Neuronal stem cell (in vitro differentiated cells): ENCODE data around the gene OR10H5.
"Not testable (repeated sequence)": the region's sequence is repeated elsewhere in the genome, so short reads cannot be mapped to it uniquely, and the experiment has no call there.

Source experiments
- DNase-seq: peaks from one replicate; pipeline ENCODE4 v3.0.0-alpha.2; 2013; ENCODE audit warnings: low spot score
- H2AFZ ChIP-seq: one replicate; pipeline ENCODE4 v1.6.1; 2013; ENCODE audit warnings: mild to moderate bottlenecking, low read length, inconsistent platforms
- H2AK5ac ChIP-seq: 2 replicates; pipeline ENCODE4 v1.6.1; 2013; ENCODE audit warnings: low read depth, mild to moderate bottlenecking, inconsistent platforms, low read length, moderate library complexity, mixed read lengths
- H2BK120ac ChIP-seq: 2 replicates; pipeline ENCODE4 v1.6.1; 2013; ENCODE audit warnings: low read depth, mild to moderate bottlenecking, inconsistent platforms, low read length, moderate library complexity, mixed read lengths
- H2BK12ac ChIP-seq: one replicate; pipeline ENCODE4 v1.6.1; 2013; ENCODE audit warnings: low read length, inconsistent platforms
- H2BK15ac ChIP-seq: 2 replicates; pipeline ENCODE4 v1.6.1; 2013; ENCODE audit warnings: mild to moderate bottlenecking, low read length, inconsistent platforms, mixed read lengths
- H2BK5ac ChIP-seq: one replicate; pipeline ENCODE4 v1.6.1; 2013; ENCODE audit warnings: inconsistent platforms, mild to moderate bottlenecking, low read length, moderate library complexity
- H3K14ac ChIP-seq: one replicate; pipeline ENCODE4 v1.6.1; 2013; ENCODE audit warnings: low read length, inconsistent platforms
- H3K18ac ChIP-seq: 2 replicates; pipeline ENCODE4 v1.6.1; 2013; ENCODE audit warnings: low read length, inconsistent platforms
- H3K23ac ChIP-seq: 2 replicates; pipeline ENCODE4 v1.6.1; 2013; ENCODE audit warnings: low read depth, mild to moderate bottlenecking, mixed read lengths, low read length, inconsistent platforms; ENCODE audit not compliant: poor library complexity
- H3K27ac ChIP-seq: replicated peaks from 3 replicates; pipeline ENCODE4 v1.5.1; 2013; ENCODE audit warnings: low read length, inconsistent platforms
- H3K27me3 ChIP-seq, 3 experiments: 2 replicates each; pipeline ENCODE4 v1.6.1; 2013; ENCODE audit warnings: low read length in 3 of 3, mild to moderate bottlenecking in 2 of 3, inconsistent platforms in 1 of 3, low read depth in 1 of 3, mixed read lengths in 1 of 3, moderate library complexity in 1 of 3; ENCODE audit not compliant: control insufficient read depth in 3 of 3, insufficient read depth in 3 of 3
- H3K36me3 ChIP-seq, 2 donors: replicated peaks in 1 of 2; 2 replicates each; pipeline ENCODE4 v1.6.1; 2013; ENCODE audit warnings: low read length in 2 of 2; ENCODE audit not compliant: control insufficient read depth in 2 of 2, insufficient read depth in 2 of 2
- H3K4ac ChIP-seq: 2 replicates; pipeline ENCODE4 v1.6.1; 2013; ENCODE audit warnings: inconsistent platforms, mild to moderate bottlenecking, low read length, moderate library complexity
- H3K4me1 ChIP-seq, 2 donors: 1 replicate in 1 of 2; 2 replicates in 1 of 2; pipeline ENCODE4 v1.6.1; 2013; ENCODE audit warnings: low read length in 2 of 2, low read depth in 1 of 2; ENCODE audit not compliant: control insufficient read depth in 2 of 2, insufficient read depth in 1 of 2
- H3K4me2 ChIP-seq: one replicate; pipeline ENCODE4 v1.6.1; 2013; ENCODE audit warnings: mild to moderate bottlenecking, low read length, inconsistent platforms; ENCODE audit not compliant: insufficient read depth, poor library complexity, severe bottlenecking
- H3K4me3 ChIP-seq, 2 donors: 2 replicates each; pipeline ENCODE4 v1.5.1; 2013; ENCODE audit warnings: low read length in 2 of 2, mild to moderate bottlenecking in 2 of 2, inconsistent platforms in 1 of 2, moderate library complexity in 1 of 2
- H3K79me1 ChIP-seq: one replicate; pipeline ENCODE4 v1.6.1; 2013; ENCODE audit warnings: low read depth, mild to moderate bottlenecking, inconsistent platforms, low read length, moderate library complexity
- H3K9ac ChIP-seq: one replicate; pipeline ENCODE4 v1.6.1; 2013; ENCODE audit warnings: mild to moderate bottlenecking, low read depth, low read length, inconsistent platforms; ENCODE audit not compliant: poor library complexity
- H3K9me3 ChIP-seq, 2 donors: replicated peaks in 1 of 2; 2 replicates each; pipeline versions ENCODE3 to v1.6.1; 2013; ENCODE audit warnings: low read length in 2 of 2, mild to moderate bottlenecking in 2 of 2, inconsistent platforms in 1 of 2, low read depth in 1 of 2, mixed read lengths in 1 of 2, moderate library complexity in 1 of 2; ENCODE audit not compliant: control insufficient read depth in 2 of 2, insufficient read depth in 1 of 2
- H4K8ac ChIP-seq: one replicate; pipeline ENCODE4 v1.6.1; 2013; ENCODE audit warnings: low read depth, mild to moderate bottlenecking, inconsistent platforms, low read length, moderate library complexity
- H4K91ac ChIP-seq: one replicate; pipeline ENCODE4 v1.6.1; 2013; ENCODE audit warnings: low read length, low read depth, mild to moderate bottlenecking, inconsistent platforms; ENCODE audit not compliant: poor library complexity
- WGBS, 2 donors: extraction: QIAGEN DNeasy Blood & Tissue Kit; methylation state at CpG; one replicate each; pipeline ENCODE4 v1.1.7; 2013; ENCODE audit warnings: missing lambda C conversion rate in 2 of 2, mixed read lengths in 1 of 2; ENCODE audit not compliant: insufficient read length in 2 of 2, insufficient replicate concordance in 1 of 2; ENCODE audit errors: extremely low coverage in 2 of 2; 5-methylcytosine and 5-hydroxymethylcytosine counted together

The OR10H5 gene

GRCh38 chr19:15758379-15758778, 29.1 kb upstream of the OR10H5 start:
- DNase-seq: no peak
- Histone ChIP-seq H2AK5ac (no peak overlapping the region), H2BK120ac (no peak overlapping the region), H3K4ac (no peak overlapping the region), H4K8ac (no peak overlapping the region), H2BK15ac (no peak overlapping the region), H3K27me3 (no peaks in the 10 kb centered on the region), H3K4me1 (no peaks in the 10 kb centered on the region), H4K91ac (no peak overlapping the region), H3K23ac (no peak overlapping the region), H3K9me3 (peaks cover 0 to 20% of the 10 kb centered on the region in 2 donors), H3K27ac (no peak overlapping the region), H2BK12ac (no peak overlapping the region), H3K18ac (no peak overlapping the region), H3K4me2 (no peak overlapping the region), H2AFZ (no peak overlapping the region), H3K9ac (no peak overlapping the region), H3K14ac (no peak overlapping the region), H3K79me1 (no peaks in the 10 kb centered on the region), H3K36me3 (no peaks in the 10 kb centered on the region), H3K4me3 (no peak overlapping the region), H2BK5ac (no peak overlapping the region)
- WGBS, 2 donors: no CpG with 5 or more reads among the region's 2 CpGs

GRCh38 chr19:15759962-15760565, 27.4 kb upstream of the OR10H5 start:
- H3K27me3 ChIP-seq: no peaks in the 10 kb centered on the region
- no peak overlapping the region for H3K4ac ChIP-seq
- no peak overlapping the region for H4K91ac ChIP-seq
- H4K8ac ChIP-seq: no peak overlapping the region
- H3K79me1 ChIP-seq: no peaks in the 10 kb centered on the region
- no peak overlapping the region for H3K14ac ChIP-seq
- H3K9me3 ChIP-seq: peaks cover 0 to 20% of the 10 kb centered on the region in 2 donors
- no peak overlapping the region for H2BK12ac ChIP-seq
- H3K18ac ChIP-seq: no peak overlapping the region
- H3K36me3 ChIP-seq: no peaks in the 10 kb centered on the region
- no peak overlapping the region for H3K9ac ChIP-seq
- H3K4me3 ChIP-seq: peak overlapping the region in 1 of 2 donors; percentile 51
- no peaks in the 10 kb centered on the region for H3K4me1 ChIP-seq
- DNase-seq: no peak
- peak overlapping the region; percentile 65 for H3K23ac ChIP-seq
- no peak overlapping the region for H2AK5ac ChIP-seq
- no peak overlapping the region for H3K4me2 ChIP-seq
- no peak overlapping the region for H2AFZ ChIP-seq
- no peak overlapping the region for H2BK15ac ChIP-seq
- no peak overlapping the region for H2BK120ac ChIP-seq
- no peak overlapping the region for H2BK5ac ChIP-seq
- H3K27ac ChIP-seq: no peak overlapping the region
- WGBS, 2 donors: no CpG with 5 or more reads among the region's 28 CpGs

DNA sequence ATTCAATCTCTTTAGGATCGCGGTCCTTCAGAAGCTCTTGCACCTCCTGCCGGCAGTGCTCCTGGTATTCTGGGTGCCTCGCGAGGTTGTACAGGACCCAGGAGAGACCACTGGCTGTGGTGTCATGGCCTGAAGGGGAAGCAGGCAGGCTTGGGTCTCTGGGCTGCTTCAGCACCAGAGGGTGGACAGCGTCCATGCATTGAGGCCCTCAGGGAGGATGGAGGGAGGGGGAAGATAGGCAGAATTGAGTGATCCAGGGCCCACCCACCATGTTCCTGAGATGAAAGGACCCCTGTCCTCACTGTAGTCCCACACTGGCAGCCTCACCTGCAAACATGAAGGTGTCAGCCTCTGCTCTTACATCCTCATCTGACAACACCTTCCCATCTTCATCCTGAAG, 17.9 kb upstream of the OR10H5 start:
- Histone ChIP-seq H2BK15ac (no peak overlapping the region), H3K4me3 (no peak overlapping the region), H3K9me3 (peaks cover 0 to 24% of the 10 kb centered on the region in 2 donors), H3K4me2 (no peak overlapping the region), H3K18ac (no peak overlapping the region), H2BK5ac (no peak overlapping the region), H2AK5ac (no peak overlapping the region), H3K14ac (no peak overlapping the region), H3K4ac (no peak overlapping the region), H4K8ac (no peak overlapping the region), H3K79me1 (no peaks in the 10 kb centered on the region), H2BK120ac (no peak overlapping the region), H3K36me3 (no peaks in the 10 kb centered on the region), H3K23ac (no peak overlapping the region), H3K4me1 (no peaks in the 10 kb centered on the region), H3K9ac (peak overlapping the region; percentile 30), H2BK12ac (no peak overlapping the region), H4K91ac (no peak overlapping the region), H3K27me3 (no peaks in the 10 kb centered on the region), H2AFZ (no peak overlapping the region), H3K27ac (no peak overlapping the region)
- DNase-seq: no peak
- WGBS, 2 donors: no CpG with 5 or more reads among the region's 6 CpGs

DNA sequence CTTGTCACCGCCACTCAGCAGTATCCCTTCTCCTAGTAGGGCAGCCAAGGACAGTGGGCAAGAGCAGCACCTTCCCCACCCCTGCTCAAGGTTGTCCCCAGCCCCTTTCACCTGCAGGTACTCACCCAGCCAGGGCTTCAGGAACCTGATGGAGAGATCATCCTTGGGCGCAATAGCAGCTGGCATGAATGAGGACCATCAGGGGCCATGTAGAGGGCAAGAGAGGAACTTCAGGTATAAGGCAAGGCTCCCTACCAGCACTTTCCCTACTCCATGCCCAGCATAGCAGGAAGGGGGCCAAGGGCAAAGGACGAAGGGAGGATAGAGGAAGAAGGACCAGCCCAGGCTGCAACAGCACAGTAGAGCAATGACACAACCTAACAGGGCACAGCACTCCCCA, 13.3 kb upstream of the OR10H5 start:
- DNase-seq, H4K8ac ChIP-seq, H3K27ac ChIP-seq, H2AFZ ChIP-seq, H2AK5ac ChIP-seq, H3K4ac ChIP-seq, H2BK15ac ChIP-seq, H3K4me1 ChIP-seq, H3K14ac ChIP-seq, H3K4me2 ChIP-seq, H2BK12ac ChIP-seq, H3K9ac ChIP-seq, H3K27me3 ChIP-seq, H3K23ac ChIP-seq, H3K79me1 ChIP-seq, H2BK5ac ChIP-seq, H2BK120ac ChIP-seq, H4K91ac ChIP-seq, H3K4me3 ChIP-seq, H3K18ac ChIP-seq, H3K36me3 ChIP-seq: not testable (repeated sequence)
- peaks cover 0 to 34% of the 10 kb centered on the region in 2 donors for H3K9me3 ChIP-seq
- WGBS, 2 donors: no CpG with 5 or more reads among the region's 3 CpGs
